Activated CD4-positive, alpha-beta T cell treated with anti-CD3 and anti-CD28 coated beads, Interleukin-2, amount 50 U/mL, for 4 hours (primary cell): ENCODE results near the gene BICD1.

ENCODE experiments used
- DNase-seq, 2 experiments: peaks; one replicate each; pipeline ENCODE4 v3.0.0-alpha.2; 2020

The BICD1 gene

GRCh38 chr12:32360956-32361355 is 254.3 kb downstream of the BICD1 start:
- DNase-seq: no peak

- no peak for DNase-seq
Measured at GRCh38 chr12:32362892-32363291, 256.2 kb downstream of the BICD1 start.

- peak; percentile 10 to 17 for DNase-seq
Measured at GRCh38 chr12:32365473-32366064, 258.9 kb downstream of the BICD1 start.

- no peak for DNase-seq
Measured at GRCh38 chr12:32366714-32367113, 260.1 kb downstream of the BICD1 start.

DNA sequence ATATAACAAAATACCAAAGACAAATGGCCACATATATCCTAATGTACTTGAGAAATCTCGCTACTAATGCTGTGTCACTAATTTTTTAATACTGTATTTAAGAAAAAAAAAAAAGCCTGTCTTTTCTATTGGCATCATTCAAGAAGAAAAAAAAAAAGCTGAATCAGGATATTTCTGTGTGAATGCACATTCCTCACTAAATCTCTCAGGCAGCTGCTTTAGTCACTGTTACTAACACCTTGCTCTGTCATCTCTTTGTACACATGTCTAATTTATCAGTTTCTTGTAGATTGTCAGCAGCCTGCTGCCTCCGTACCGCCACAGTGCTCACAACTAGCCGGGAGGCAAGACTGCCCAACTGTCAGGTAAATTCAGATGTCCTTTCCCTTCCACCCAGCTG is 260.7 kb downstream of the BICD1 start:
- no peak for DNase-seq

- no peak for DNase-seq
Measured at GRCh38 chr12:32369202-32369601, 262.6 kb downstream of the BICD1 start.

DNA sequence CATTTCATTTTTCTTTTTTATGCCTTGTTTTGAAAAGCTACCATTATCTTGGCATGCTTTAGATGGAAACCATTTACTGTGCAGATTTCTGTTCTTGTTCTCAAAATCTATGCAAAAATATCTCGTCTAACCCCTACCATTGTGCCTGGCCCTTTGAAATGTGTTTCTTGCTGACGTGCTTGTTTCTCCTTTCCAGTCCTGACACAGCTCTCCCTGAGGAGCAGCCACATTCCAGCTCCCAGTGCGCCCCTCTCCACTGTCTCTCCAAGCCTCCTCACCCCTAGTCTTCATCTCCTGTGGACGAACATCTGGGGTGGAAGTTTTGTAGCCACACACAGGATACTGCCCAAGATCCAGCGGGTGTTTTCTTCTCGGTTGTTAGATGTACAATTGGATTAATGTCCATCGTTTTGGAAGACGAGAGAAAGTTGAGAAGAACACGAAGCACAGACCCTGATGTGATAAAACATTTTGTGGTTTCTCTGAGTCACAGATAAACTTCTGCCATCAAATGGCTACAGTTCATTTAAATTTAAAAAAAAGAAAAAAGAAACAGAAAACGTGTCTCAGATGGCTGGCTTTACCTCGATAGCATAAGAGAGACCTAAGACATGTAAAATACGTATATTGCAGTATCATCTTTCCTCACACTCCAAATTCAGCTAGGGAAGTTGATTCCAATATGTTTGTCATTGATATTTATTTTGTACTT is 270.9 kb downstream of the BICD1 start:
- no peak for DNase-seq

- no peak for DNase-seq
Measured at GRCh38 chr12:32379213-32379612, 272.6 kb downstream of the BICD1 start.

DNA sequence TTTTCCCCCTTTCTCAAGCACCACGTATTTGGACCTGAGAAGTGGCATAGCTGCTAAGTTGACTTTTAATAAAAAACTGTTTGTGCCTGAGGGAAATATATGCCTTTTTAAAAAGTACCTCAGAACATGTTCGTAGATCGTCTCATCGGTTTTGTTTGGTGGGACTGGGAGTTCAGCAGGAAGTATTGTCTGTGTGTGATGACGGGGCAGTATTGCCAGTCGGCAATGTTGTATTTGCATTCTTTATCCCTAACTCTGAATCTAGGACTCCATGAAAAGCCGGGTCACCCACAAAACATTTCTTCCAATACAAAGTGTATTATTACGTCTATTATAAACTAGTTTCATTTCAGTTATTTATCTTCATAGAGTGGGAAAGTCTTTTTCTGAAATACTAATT is 273.0 kb downstream of the BICD1 start:
- DNase-seq: no peak

DNA sequence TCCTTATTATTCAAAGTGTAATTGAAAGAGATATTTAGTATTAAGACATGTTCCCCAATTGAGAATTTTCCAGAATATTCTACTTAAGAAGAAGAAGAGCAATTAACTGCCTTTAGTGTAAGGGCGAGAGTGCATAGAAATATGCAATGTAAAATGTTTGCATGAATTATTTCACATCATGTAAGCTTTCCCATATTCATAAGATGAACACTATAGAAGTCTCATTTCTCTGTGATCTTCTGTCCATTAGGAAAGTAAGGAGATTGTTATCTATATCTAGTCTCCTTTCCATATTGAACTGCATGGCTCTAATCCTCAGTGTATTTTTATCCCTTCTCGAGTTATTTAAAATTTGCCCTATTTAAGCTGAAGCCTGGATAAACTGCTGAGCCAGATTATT is 275.6 kb downstream of the BICD1 start:
- no peak for DNase-seq

GRCh38 chr12:32390572-32391219 is 284.0 kb downstream of the BICD1 start:
- DNase-seq: no peak

- no peak for DNase-seq
Measured at GRCh38 chr12:32395026-32395425, 288.4 kb downstream of the BICD1 start.

DNA sequence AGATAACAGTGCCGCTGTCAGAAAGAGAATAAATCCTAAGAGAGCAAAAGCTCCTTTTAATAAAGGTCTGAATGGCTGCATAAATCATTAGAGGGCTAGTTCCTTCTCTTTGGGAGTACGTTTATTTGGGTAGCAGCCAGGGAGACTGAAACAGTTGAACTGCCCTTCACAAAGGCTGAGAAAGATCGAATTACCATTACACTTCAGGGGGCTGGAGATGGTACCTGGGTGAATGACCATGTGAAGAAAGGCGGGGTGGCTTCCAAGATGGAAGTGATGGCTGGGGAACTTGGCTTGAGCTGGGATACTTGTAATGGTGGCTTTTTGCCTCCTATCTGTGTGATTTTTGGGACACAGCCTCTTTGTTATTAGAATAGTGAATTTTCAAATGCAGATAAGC is 291.0 kb downstream of the BICD1 start:
- no peak for DNase-seq

- DNase-seq: no peak
Measured at GRCh38 chr12:32398181-32398580, 291.5 kb downstream of the BICD1 start.

DNA sequence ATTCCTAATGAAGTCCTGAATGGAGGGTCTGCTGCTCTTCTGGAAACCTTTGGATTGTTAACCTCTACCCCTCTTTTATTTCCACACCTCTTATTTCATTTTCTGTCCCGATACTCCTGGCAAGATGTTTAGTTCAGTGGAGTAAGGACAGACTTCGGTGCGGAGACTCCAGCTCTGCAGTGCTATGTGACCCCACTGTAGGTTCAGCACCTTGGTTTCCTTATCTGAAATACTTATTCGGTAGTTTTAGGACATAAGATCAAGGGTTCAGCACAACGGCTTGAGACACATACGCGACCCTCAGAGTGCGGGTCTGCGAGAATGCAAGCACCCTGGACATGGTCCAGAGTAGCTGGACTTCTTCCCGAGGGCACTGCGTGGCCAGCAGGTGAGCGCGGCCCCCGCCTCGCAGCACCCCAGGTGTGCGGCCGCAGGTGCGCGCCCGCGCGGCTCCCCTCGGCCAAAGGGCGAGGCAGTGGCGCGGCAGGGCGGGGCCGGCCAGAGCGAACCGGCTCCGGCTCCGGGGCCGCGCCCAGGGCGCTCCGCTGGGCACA is 292.2 kb downstream of the BICD1 start:
- DNase-seq: no peak

DNA sequence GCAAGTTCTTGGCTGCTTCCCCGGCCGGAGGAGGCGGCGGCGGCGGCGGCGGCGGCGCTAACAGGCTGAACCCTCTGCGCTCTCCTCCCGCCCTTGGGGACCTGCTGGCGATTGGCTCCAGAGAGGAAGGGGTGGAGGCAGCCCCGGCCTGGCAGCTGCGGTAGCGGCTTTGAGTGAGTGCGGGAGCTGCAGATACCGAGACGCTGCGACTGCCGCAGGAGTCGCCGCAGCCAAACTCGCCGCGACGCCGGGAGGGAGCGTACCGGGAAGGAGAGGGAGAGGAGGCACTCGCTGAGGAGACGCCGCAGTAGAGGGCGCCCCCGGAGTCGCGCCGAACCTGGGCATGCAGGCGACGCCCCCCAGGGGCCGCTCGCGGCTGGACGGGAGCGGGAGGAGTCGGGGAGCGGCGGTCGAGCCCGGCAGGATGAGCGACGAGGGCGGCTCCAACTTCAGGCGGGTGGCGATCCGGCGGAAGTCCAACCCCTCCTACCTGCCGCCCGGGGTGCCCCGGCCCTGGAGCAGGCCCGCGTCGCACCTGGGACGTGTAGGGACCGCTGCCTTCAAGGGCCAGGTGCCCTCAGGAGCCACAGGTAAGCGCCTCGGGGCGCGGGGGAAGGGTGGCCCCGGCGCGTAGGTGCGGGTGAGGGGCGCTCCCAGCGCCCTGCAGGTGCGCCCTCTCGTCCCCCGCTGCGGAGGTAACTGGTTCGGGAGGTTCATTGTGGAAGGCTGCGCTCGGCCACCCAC is 292.9 kb downstream of the BICD1 start, which contains the start of gene FGD4:
TSS of gene FGD4 (plus strand) at position 189 of the 744 bp plus-strand sequence.
- peak in 1 of 2 experiments; percentile 2 for DNase-seq

DNA sequence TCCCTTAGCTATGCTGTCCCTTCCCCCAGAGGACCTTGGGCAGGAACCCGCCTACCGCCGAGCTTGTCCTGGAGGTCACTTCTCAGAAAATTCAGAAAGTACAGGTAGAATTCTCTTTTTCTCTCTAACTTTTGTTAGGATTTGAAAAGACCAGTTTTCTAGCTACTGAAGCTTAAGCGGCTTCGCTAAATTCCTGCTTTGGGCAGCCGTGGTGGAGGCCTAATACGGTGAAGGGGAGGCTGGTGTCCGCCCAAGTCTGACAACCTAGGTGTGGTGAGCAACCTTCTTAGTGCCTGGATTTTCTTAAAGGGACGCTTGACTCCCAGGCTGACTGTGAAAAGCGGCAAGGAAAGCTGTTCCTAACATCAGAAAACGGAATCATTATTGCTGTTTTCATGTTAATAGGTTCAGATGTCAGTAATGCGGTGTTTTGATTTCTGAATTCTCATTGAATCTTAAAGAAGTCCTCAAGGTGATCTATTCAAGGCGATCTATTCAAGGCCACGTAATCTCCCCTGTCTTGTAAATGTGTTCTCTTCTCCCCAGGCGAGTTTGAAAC is 293.5 kb downstream of the BICD1 start:
- no peak for DNase-seq

DNA sequence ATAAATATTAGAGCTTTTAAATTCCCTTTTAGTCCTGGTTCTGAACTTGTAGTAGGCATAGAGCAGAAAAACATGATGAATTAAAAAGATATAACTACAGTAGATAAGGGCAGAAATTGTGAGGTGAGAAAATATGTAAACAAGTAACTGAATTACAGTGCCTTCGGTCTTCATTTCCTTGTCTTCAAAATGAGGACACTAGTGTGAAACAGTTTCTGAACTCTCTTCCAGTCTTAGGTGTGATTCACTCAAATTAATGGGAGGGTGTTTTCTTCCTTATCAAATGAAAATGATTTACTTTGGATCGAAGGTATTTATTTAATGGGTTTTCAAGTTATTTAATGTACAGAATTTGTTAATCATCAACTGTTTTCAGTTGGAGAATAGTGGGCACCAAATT is 294.2 kb downstream of the BICD1 start:
- no peak for DNase-seq

DNA sequence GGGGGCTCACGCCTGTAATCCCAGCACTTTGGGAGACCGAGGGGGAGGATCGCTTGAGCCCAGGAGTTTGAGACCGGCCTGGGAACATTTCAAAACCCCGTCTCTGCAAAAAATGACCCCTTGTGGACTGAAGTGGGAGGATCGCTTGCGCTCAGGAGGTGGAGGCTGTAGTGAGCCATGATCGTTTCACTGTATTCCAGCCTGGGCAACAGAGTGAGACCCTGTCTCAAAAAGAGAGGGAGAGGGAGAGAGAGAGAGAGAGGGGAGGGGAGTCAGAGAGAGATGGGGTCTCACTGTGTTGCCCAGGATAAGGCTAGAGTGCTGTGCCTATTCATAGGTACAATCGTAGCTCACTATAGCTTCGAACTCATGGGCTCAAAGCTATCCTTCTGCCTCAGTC is 295.5 kb downstream of the BICD1 start:
- no peak for DNase-seq

- DNase-seq: no peak
Measured at GRCh38 chr12:32402946-32403345, 296.3 kb downstream of the BICD1 start.

- DNase-seq: no peak
Measured at GRCh38 chr12:32407795-32408194, 301.1 kb downstream of the BICD1 start.

DNA sequence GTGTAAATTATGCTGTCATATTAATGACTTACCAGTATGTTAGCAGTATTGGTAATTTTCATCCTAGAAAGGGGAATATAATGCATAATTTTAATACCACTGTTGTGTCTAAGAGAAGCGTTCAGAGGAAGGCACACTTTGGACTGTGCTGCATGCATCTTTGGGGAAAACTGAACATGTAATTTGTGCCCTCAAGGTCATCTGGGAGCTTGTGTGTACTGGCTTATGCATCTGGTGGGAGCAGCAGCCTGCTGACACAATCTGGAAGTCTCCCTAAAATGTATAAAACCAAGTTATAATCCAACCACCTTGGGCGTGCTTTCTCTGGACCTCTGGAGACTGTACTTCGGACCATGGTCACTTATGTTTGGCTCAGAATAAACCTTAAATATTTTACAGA is 306.8 kb downstream of the BICD1 start:
- no peak for DNase-seq

- DNase-seq: no peak
Measured at GRCh38 chr12:32418221-32418620, 311.6 kb downstream of the BICD1 start.
